GM12864 (cell line): ENCODE measurements around the gene TMEM37.

Experiments
- DNase-seq: peaks from one replicate; pipeline ENCODE4 v3.0.0-alpha.2; 2011; ENCODE audit warnings: low read depth
- H3K4me3 ChIP-seq: 2 replicates; pipeline ENCODE4 v1.5.1; 2011; ENCODE audit warnings: mild to moderate bottlenecking, low read depth, low read length, control low read depth
- TF ChIP-seq, protein P1 (sequence below): IDR thresholded peaks from 2 replicates; pipeline ENCODE4 v1.5.1; 2011; ENCODE audit warnings: low read depth, mild to moderate bottlenecking, moderate library complexity, low read length, control low read depth, inconsistent platforms; ENCODE audit errors: missing control alignments

TMEM37 gene

DNA sequence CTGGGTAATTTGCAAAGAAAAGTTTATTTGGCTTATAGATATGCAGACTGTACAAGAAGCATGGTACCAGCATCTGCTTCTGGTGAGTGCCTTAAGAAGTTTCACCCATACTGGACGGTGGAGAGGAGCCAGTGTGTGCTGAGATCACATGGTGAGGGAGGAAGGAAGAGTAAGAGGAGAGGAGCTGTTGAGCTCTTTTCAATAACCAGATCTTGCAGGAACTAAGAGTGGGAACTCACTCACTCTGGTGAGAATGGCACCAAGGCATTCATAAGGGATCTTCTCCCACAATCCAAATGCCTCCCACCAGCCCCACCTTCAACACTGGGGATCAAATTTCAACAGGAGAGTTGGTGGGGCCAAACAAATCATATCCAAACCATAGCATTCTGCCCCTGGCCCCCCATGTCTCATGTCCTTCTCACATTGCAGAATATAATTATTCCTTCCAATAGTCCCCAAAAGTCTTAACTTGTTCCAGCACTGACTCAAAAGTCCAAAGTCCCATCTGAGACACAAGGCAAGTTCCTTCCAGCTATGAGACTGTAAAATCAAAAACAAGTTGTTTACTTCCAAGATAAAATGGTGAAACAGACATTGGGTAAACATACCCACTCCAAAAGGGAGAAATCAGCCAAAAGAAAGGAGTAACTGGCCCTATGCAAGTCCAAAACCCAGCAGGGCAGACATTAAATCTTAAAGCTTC lies 11.7 kb upstream of the TMEM37 start:
- H3K4me3 ChIP-seq: no peak overlapping the region
- DNase-seq: no peak
- TF ChIP-seq, protein P1, sequence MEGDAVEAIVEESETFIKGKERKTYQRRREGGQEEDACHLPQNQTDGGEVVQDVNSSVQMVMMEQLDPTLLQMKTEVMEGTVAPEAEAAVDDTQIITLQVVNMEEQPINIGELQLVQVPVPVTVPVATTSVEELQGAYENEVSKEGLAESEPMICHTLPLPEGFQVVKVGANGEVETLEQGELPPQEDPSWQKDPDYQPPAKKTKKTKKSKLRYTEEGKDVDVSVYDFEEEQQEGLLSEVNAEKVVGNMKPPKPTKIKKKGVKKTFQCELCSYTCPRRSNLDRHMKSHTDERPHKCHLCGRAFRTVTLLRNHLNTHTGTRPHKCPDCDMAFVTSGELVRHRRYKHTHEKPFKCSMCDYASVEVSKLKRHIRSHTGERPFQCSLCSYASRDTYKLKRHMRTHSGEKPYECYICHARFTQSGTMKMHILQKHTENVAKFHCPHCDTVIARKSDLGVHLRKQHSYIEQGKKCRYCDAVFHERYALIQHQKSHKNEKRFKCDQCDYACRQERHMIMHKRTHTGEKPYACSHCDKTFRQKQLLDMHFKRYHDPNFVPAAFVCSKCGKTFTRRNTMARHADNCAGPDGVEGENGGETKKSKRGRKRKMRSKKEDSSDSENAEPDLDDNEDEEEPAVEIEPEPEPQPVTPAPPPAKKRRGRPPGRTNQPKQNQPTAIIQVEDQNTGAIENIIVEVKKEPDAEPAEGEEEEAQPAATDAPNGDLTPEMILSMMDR: no peak

DNA sequence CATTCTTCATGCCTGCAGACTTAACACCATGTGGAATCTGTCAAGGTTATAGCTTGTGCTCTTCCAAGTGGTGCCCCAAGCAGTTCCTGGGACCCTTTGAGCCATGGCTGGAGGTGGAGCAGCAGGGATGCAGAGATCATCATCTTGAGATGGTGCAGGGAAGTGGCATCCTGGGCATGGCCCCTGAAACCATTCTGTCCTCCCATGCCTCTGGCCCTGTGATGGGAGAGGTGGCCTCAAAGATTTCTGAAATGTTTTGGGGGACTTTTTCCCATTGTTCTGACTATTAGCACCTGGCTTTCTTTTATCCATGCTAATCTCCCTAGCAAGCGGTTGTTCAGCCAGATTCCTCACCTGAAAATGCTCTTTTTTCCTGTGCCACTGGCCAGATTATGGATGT lies 10.3 kb upstream of the TMEM37 start:
- no peak overlapping the region for H3K4me3 ChIP-seq
- TF ChIP-seq, protein P1: no peak
- DNase-seq: no peak

DNA sequence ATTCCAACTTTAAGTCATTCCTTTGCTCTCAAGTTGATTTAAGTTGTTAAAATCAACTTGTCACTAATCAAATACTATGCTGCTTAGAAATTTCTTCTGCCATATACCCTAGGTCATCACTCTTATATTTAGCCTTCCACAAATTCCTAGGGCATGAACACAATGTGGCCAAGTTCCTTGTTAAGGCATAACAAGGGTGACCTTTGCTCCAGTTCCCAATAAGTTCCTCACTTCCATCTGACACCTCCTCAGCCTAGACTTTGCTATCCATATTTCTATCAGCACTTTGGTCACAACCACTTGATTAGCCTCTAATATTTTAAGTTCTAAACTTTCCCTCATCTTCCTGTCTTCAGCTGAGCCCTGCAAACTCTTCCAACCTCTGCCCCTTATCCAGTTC lies 9.9 kb upstream of the TMEM37 start:
- no peak overlapping the region for H3K4me3 ChIP-seq
- TF ChIP-seq, protein P1: no peak
- DNase-seq: no peak

DNA sequence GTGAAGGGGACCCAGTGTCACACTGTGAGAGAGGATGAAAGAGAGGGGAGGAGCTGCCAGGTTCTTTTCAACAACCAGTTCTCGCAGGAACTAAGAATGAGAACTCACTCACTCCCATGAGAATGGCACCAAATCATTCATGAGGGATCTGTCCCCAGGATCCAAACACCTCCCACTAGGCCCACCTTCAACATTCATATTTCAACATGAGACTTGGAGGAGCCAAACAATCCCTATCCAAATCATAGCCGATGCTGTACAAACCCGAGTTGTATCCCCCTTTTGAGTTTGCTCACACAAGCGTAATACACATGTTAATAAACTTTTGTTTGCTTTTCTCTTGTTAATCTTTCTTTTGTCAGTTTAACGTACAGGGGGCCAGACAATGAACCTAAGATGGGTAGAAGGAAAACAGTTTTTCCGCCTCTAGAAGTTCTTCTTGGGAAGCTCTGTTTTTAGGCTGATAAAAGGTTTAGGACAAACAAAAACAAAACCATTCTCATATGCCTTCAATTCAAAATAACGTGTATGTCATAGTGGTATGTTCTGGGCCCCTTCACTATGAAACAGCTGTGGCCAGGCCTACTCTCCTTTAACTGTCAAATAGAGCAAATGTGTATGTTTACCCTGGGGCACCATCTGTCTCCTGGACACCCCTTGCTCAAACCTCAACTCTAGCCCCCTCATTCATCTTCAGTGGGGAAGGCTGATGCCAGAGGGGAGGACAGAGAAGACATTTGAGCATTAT lies 9.1 kb upstream of the TMEM37 start:
- TF ChIP-seq, protein P1: no peak
- no peak for DNase-seq
- no peak overlapping the region for H3K4me3 ChIP-seq

DNA sequence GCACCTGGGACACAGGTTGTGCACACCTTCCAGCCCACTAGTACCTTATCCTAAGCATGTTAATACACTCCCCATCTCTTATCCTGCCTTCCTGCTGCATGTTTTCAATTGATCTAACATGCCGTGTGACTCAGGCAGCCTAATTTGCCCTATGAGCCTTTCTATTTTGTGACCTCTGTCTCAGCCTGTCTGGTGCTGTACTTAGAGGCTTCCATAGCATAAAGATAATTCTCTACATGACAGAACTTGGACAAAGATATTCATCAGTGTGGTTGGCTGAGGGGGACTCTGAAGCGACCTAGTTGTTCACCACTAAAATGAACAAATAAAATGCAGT lies 8.6 kb upstream of the TMEM37 start:
- TF ChIP-seq, protein P1: no peak
- no peak for DNase-seq
- no peak overlapping the region for H3K4me3 ChIP-seq

DNA sequence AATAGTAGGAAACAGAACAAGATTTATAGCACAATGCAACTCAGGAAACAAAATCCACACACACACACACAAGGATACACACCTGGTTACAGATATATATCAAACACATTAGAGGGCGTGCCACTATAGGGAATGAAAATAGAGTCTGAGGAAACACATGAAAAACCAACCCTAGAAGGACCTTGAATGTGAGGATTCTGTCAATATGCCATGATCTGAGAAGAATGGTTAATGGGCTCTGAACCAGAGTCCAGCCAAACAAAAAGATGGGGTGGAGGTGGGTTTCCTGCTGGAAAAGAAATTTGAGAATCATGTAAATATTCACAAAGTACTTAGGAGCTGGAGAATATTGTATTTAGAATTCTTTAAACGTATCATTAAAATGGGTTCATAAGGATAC lies 7.8 kb upstream of the TMEM37 start:
- no peak for DNase-seq
- H3K4me3 ChIP-seq: no peak overlapping the region
- TF ChIP-seq, protein P1: no peak
